Choroid plexus epithelial cell (primary cell): Measurements from ENCODE around the gene HSF4.

Experiments used
- DNase-seq: peaks from one replicate; pipeline ENCODE4 v3.0.0-alpha.2; 2010; ENCODE audit warnings: low read depth
- H3K4me3 ChIP-seq: 2 replicates; pipeline ENCODE4 v1.5.1; 2011; ENCODE audit warnings: low read depth, mild to moderate bottlenecking, control low read depth, low read length, moderate library complexity
- TF ChIP-seq, protein P1 (sequence below): conservative IDR thresholded peaks from 2 replicates; pipeline ENCODE4 v1.5.1; 2011; ENCODE audit warnings: low read depth, mild to moderate bottlenecking, control low read depth, inconsistent platforms, low read length, moderate library complexity

HSF4 gene

DNA sequence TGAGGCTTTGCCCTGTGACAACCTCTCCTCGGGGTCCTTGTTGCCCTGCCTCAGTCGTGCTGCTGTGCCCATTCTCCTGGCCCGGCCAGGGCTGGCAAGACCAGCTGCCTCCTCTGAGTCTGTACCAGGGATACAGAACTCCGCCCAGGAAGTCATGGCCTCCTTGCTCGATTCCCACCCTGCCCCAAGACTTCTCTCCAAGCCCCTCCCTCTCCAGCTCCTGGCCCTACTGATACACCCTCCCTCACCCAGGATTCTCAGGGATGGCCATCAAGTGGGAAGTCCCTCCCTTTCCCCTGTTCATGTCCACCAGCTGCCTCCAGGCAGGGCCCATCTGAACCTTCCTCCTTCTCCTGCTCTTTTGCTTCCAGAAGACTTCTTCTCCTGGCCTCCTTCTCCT lies 51.2 kb downstream of the HSF4 start:
- no peak for DNase-seq
- no peak overlapping the region for H3K4me3 ChIP-seq
- TF ChIP-seq, protein P1, sequence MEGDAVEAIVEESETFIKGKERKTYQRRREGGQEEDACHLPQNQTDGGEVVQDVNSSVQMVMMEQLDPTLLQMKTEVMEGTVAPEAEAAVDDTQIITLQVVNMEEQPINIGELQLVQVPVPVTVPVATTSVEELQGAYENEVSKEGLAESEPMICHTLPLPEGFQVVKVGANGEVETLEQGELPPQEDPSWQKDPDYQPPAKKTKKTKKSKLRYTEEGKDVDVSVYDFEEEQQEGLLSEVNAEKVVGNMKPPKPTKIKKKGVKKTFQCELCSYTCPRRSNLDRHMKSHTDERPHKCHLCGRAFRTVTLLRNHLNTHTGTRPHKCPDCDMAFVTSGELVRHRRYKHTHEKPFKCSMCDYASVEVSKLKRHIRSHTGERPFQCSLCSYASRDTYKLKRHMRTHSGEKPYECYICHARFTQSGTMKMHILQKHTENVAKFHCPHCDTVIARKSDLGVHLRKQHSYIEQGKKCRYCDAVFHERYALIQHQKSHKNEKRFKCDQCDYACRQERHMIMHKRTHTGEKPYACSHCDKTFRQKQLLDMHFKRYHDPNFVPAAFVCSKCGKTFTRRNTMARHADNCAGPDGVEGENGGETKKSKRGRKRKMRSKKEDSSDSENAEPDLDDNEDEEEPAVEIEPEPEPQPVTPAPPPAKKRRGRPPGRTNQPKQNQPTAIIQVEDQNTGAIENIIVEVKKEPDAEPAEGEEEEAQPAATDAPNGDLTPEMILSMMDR, result no peak

DNA sequence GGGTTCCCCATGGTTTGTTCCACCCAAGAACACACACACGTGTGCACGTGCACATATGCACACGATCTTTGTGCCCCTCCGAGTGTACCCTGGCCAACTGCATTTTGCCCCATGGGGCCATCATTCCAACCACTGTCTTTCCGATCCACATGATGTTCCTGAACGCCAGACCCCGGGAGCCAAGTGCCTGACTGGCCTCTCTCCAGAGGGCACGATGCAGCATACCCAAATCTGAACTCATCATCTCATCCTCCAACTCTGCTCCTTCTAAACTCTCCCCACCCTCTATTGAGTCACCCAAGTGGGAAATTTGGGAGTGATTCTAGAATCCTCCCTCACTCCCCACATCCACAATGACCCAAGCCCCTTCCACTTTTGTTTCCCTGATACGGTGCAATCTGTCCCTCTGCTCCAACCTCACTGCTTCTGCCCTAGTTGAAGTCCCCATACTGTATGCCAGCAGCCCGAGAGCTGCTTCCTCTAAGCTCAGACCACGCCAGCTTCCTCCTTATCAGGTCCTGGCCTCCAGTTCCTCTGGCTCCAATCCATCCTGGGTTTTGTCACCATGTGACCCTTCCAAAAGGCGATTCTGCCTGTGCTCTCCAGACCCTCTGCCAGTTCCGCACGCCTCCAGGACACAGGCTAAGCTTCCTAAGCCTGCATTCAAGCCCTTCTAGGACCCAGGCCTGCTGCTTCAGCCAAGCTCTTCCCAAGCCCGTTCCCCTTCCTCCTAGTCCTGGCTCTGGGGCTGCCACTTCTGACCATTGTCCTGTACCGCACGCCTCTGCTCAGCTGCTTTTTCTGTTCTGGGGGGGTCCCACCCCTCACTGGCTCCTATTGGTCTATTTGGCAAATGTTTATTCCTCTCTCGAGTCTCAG lies 52.3 kb downstream of the HSF4 start:
- TF ChIP-seq, protein P1, result no peak
- no peak for DNase-seq
- no peak overlapping the region for H3K4me3 ChIP-seq
